Measurements from ENCODE around the gene NFIX. TPM values are rescaled to one million over a fixed set of nuclear protein-coding genes. Genes with fewer than 3 reads are reported as not detected.

NFIX gene
- total RNA-seq, 1 experiment from 2014 or later, result 144 TPM

DNA sequence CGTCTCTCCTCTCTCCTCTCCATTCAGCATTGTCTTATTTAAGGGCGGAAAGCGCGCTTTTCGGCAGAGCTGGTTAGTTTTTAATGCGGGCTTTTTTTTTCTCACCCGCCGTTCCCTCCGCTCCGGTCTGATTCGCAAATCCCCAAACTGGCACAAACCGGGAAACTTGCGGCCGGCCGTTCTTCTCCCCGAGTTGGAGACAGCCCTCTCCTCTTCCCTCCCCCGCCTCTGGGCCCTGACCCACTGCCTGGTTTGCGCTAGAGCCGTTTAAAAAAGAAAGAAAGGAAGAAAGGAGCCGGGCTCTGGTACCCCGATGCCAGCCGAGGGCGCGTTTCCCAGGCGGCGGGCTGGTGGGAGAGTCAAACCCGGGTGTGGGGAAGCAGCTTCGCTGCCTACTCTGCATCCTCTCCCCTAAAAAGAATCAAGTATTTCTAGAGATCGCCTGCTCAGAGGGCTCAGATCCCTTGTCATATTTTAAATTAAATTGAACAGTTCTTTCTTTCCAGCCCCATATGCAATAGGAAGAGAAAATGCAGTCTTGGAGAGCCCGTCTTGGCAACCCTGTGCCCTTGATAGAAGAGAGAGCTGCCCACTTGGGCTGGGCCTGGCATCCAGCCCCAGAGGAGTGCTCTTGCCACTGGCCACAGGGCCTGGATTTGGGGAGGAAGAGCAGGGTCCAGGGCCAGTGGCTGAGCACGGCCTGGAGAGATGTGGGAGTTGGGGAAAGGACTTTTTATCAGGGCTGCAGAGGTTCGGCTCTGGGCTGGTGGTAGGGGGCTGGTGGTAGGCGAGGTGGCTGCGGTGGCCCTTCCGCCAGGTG, 19.0 kb downstream of the NFIX start:
- ChIA-PET POLR2A (interaction anchor here (0.7 to 0.8 kb wide), 2 partner anchors 26 to 112 kb away, joined by 5 to 7 read pairs; no protein-coding TSS in a partner anchor), CTCF (no interaction called here)
- TSS peak; percentile 51 for BruUV-seq (replicated peaks)
- Histone ChIP-seq H3K27ac (ENCODE audit: low read length) (peak overlapping the region; percentile 99), H3K4me1 (ENCODE audit: control insufficient read depth, insufficient read depth, low read length) (peaks cover 64% of the 10 kb centered on the region), H3K9me3 (ENCODE audit: control insufficient read depth, insufficient read depth, low read depth, low read length) (no peaks in the 10 kb centered on the region), H3K27me3 (ENCODE audit: control insufficient read depth, insufficient read depth, low read length) (no peaks in the 10 kb centered on the region), H3K36me3 (ENCODE audit: control insufficient read depth, insufficient read depth, low read length) (no peaks in the 10 kb centered on the region), H3K4me3 (ENCODE audit: low read depth in 2 of 2, low read length in 2 of 2) (peak overlapping the region; percentile 21 to 51)
- TF ChIP-seq, protein P1, sequence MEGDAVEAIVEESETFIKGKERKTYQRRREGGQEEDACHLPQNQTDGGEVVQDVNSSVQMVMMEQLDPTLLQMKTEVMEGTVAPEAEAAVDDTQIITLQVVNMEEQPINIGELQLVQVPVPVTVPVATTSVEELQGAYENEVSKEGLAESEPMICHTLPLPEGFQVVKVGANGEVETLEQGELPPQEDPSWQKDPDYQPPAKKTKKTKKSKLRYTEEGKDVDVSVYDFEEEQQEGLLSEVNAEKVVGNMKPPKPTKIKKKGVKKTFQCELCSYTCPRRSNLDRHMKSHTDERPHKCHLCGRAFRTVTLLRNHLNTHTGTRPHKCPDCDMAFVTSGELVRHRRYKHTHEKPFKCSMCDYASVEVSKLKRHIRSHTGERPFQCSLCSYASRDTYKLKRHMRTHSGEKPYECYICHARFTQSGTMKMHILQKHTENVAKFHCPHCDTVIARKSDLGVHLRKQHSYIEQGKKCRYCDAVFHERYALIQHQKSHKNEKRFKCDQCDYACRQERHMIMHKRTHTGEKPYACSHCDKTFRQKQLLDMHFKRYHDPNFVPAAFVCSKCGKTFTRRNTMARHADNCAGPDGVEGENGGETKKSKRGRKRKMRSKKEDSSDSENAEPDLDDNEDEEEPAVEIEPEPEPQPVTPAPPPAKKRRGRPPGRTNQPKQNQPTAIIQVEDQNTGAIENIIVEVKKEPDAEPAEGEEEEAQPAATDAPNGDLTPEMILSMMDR (IDR thresholded peaks at IDR 0.05), result no peak
- TF ChIP-seq SIN3A (IDR thresholded peaks at IDR 0.05; ENCODE audit: borderline replicate concordance, insufficient read depth, low read depth, low read length) (no peak), TCF7L2 (IDR thresholded peaks at IDR 0.05; ENCODE audit: low read depth, low read length) (peak; percentile 25; the same call in 1 of the 2 replicates)
- DNase-seq (ENCODE audit: low read depth, low spot score) (no peak), ATAC-seq (peak; percentile 17; the same call in 1 of the 2 replicates)
- intact Hi-C loops (cut with micrococcal nuclease; ENCODE audit: unreplicated experiment) (no loop called here), in situ Hi-C loops (cut with HindIII; ENCODE audit: low pct_unique_long_range_greater_than_20kb, low sequenced_read_pairs) (no loop called here)

DNA sequence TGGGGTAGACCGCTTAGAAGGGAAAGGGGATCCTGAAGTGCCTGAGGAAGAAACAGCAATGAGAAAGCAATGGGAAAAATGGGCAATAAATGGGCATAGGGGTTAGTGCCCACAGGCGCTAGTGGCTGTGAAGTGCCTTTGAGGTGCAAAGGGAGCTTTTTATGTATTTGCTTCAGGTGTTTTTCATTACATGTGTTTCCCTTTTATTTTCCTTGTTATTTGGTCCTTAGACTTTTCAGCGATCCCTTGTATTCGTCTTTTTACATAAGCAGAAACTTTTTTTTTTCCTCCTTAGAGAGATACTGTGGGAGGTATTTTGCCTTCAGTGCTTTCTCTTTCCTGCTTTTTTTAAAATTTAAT, 19.6 kb downstream of the NFIX start:
- intact Hi-C loops (cut with micrococcal nuclease; ENCODE audit: unreplicated experiment) (no loop called here), in situ Hi-C loops (cut with HindIII; ENCODE audit: low pct_unique_long_range_greater_than_20kb, low sequenced_read_pairs) (no loop called here)
- ChIA-PET CTCF (no interaction called here), POLR2A (no interaction called here)
- no TSS peak for BruUV-seq (replicated peaks)
- Histone ChIP-seq H3K4me3 (ENCODE audit: low read depth in 2 of 2, low read length in 2 of 2) (peak overlapping the region; percentile 21 to 51), H3K4me1 (ENCODE audit: control insufficient read depth, insufficient read depth, low read length) (peaks cover 64% of the 10 kb centered on the region), H3K27me3 (ENCODE audit: control insufficient read depth, insufficient read depth, low read length) (no peaks in the 10 kb centered on the region), H3K9me3 (ENCODE audit: control insufficient read depth, insufficient read depth, low read depth, low read length) (no peaks in the 10 kb centered on the region), H3K27ac (ENCODE audit: low read length) (peak overlapping the region; percentile 99), H3K36me3 (ENCODE audit: control insufficient read depth, insufficient read depth, low read length) (no peaks in the 10 kb centered on the region)
- ATAC-seq, result no peak; the same call in 1 of the 2 replicates
- DNase-seq (ENCODE audit: low read depth, low spot score), result no peak
- TF ChIP-seq, protein P1 (IDR thresholded peaks at IDR 0.05), result no peak
- TF ChIP-seq POLR2AphosphoS5 (IDR thresholded peaks at IDR 0.05; ENCODE audit: low read depth, low read length), result no peak
- no peak for TF ChIP-seq SIN3A (IDR thresholded peaks at IDR 0.05; ENCODE audit: borderline replicate concordance, insufficient read depth, low read depth, low read length)
- TF ChIP-seq, protein P2, sequence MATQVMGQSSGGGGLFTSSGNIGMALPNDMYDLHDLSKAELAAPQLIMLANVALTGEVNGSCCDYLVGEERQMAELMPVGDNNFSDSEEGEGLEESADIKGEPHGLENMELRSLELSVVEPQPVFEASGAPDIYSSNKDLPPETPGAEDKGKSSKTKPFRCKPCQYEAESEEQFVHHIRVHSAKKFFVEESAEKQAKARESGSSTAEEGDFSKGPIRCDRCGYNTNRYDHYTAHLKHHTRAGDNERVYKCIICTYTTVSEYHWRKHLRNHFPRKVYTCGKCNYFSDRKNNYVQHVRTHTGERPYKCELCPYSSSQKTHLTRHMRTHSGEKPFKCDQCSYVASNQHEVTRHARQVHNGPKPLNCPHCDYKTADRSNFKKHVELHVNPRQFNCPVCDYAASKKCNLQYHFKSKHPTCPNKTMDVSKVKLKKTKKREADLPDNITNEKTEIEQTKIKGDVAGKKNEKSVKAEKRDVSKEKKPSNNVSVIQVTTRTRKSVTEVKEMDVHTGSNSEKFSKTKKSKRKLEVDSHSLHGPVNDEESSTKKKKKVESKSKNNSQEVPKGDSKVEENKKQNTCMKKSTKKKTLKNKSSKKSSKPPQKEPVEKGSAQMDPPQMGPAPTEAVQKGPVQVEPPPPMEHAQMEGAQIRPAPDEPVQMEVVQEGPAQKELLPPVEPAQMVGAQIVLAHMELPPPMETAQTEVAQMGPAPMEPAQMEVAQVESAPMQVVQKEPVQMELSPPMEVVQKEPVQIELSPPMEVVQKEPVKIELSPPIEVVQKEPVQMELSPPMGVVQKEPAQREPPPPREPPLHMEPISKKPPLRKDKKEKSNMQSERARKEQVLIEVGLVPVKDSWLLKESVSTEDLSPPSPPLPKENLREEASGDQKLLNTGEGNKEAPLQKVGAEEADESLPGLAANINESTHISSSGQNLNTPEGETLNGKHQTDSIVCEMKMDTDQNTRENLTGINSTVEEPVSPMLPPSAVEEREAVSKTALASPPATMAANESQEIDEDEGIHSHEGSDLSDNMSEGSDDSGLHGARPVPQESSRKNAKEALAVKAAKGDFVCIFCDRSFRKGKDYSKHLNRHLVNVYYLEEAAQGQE (IDR thresholded peaks at IDR 0.05; ENCODE audit: insufficient read depth in 1 of 2, low read depth in 2 of 2, low read length in 1 of 2), result no peak
- no peak; the same call in 1 of the 2 replicates for TF ChIP-seq TCF7L2 (IDR thresholded peaks at IDR 0.05; ENCODE audit: low read depth, low read length)

All from Panc1 (cell line).